GM04503 (cell line): ENCODE data around the gene RPL27.
"Not testable (repeated sequence)": the region's sequence is repeated elsewhere in the genome, so short reads cannot be mapped to it uniquely, and the experiment has no call there.

Experiments
- DNase-seq: peaks from one replicate; pipeline ENCODE4 v3.0.0-alpha.2; 2012; ENCODE audit warnings: low read depth

RPL27 gene

GRCh38 chr17:42993913-42994312 is 4.3 kb upstream of the RPL27 start:
- not testable (repeated sequence) for DNase-seq

GRCh38 chr17:42997390-42997983 is 732 bp upstream of the RPL27 start:
- DNase-seq: no peak

DNA sequence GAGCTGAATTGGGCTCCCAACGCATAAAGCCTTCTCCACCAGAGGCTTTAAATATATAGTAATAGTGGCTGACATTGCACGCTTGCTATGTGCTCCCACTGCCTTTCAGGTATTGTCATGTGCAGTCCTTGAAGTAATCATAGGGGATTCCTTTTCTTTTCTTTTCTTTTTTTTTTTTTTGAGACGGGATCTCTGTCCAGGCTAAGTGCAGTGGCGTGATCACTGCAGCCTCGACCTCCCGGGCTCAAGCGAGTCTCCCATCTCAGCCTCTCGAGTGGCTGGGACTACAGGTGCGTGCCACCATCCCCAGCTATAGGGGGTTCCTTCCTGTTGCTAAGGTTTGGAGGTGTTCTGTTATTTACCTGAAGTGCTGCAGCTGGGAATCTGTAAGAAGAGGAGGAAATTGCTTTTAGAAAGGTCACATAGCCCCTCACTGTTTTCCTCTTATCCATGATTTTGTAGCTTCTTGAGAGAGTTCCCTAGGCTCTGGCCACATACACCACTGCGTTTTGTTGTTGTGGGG is 845 bp downstream of the RPL27 start:
- no peak for DNase-seq

DNA sequence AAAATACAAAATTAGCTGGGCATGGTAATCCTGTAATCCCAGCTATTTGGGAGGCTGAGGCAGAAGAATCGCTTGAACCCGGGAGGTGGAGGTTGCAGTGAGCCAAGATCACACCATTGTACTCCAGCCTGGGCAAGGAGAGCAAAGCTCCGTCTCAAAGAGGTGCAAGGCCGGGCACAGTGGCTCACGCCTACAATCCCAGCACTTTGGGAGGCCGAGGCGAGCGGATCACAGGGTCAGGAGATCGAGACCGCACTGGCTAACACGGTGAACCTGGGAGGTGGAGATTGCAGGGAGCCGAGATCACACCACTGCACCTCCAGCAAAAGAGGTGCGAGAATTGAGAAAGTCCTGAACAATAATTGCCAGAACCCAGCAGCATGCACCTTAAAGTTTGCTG is 2.7 kb downstream of the RPL27 start:
- DNase-seq: not testable (repeated sequence)

DNA sequence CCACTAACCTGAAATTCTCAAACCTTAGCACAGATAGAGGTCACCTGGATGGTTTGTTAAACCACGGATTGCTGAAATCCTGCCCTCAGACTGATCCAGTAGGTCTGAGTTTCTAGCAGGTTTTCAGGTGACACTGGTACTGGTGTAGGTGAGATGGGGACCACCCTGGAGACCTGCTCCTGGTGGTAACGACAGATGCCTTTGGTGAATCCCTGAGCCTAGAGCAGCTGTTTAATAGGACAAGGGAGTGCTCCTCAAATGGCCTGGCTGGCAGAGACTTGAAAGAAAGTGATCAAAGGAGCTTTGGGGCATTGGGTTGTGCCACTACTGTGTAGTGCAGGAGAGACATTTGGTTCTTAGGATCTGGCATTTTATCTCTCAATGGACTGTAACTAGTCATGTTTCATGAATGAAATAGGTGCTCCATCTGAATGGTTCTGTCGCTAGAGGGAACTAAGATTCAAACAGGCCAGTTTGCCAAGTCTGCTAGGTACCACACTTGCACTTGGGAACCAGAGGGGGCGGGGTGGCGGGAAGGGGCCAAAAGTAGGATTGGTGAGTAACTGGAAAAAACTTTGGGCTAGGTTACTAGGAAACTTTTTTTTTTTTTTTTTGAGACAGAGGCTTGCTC is 5.4 kb downstream of the RPL27 start:
- DNase-seq: no peak

DNA sequence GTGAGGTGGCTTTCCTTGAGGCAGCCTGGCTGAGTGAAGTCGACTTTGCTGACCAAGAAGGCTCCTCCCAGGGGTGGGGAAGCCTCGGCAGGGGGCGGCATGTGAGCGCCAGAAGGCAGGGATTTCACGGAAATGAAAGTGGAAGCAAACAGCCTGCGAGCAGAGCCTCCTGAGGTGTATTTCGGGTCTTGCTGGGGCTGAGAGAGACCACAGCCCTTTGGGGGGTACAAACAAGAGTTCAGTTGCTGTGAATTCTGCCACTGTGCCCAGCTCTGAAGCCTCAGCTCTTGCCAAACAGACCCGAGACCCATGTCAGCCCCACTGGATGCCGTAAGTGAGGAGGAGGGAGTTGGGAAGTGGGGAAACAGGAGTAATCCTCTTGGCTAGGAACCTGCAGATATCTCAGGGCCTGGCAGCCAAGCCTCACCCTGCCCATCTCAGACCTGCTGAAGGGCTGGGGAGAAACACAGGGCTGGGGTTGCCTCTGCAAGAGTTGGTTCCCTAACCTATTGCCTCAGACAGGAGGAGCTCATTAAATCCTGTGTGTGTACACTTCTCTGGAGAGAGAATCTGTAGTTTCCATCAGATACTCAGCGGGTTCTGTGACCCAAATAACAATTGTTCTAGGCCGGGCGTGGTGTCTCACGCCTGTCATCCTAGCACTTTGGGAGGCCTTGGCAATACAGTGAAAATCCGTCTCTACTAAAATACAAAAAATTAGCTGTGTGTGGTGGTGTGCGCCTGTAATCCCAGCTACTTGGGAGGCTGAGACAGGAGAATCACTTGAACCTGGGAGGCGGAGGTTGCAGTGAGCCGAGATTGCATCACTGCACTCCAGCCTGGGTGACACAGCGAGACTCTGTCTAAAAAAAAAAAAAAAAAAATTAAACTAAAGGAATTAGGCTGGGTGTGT is 8.7 kb downstream of the RPL27 start, which contains the start of gene IFI35:
TSS of gene IFI35 (plus strand) at position 146 of the 913 bp plus-strand sequence. CDS start at position 310, 164 bp downstream.
- peak; percentile 36 for DNase-seq

DNA sequence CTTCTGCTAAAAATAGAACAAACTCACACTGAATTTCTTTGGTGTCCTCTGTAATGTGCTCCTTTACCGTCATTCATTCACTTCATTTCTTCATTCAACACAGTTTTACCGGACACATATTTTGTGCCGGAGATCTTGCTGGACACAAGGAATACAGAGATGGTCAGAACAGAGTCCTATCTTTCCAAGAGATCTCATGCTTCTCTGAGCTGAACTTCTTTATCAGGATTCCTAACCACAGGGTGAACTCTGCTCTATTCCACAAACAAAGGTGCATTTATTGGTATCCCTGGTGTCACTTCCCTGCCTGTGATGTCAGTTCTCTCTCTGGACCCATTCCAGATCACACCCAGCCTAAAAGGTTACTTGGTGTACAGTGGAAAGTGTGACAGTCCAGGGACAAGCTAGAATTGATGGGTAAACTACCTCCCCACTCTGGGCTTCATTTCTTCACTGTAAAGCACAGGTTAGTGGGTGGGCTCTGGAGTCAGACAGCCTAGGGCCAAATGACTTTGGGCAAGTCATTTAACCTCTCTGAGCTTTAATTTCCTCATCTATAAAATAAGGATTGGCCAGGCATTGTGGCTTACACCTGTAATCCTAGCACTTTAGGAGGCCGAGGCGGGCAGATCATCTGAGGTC is 12.6 kb downstream of the RPL27 start:
- DNase-seq: no peak

DNA sequence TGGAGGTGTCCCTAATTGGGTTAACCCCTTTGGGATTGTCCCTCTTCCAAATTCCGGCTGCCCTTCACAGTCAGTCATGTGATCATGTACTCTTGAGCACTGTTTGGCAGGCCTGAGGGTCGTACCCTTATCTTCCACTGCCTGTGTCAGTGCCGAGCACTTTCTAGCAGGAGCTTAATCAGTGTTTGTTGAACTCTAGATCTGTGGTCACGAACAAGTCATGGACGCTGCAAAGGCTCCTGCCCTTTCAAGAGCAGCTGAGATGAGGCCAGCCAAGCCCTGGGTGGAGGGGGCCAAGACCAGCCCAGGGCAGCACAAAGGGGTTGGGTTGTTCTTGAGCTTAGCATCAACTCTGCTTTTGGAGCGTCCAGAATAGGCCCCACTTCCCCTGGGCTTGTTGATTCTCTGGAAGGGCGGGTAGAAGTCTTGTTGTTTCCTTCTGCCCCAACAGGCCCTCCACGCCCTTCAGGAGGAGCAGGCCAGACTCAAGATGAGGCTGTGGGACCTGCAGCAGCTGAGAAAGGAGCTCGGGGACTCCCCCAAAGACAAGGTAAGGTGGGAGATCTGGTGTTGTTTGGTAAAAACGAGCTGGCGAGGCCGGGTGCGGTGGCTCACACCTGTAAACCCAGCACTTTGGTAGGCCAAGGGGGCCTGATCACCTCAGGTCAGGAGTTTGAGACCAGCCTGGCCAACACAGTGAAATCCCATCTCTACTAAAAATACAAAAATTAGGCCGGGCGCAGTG is 13.7 kb downstream of the RPL27 start:
- no peak for DNase-seq

DNA sequence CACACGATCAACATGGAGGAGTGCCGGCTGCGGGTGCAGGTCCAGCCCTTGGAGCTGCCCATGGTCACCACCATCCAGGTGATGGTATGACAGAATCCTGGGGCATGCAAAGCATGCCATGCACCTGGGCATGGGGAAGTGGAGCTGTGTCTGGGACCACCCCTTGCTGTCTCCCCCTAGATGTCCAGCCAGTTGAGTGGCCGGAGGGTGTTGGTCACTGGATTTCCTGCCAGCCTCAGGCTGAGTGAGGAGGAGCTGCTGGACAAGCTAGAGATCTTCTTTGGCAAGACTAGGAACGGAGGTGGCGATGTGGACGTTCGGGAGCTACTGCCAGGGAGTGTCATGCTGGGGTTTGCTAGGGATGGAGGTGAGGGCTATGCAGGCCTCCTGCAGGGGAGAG is 15.1 kb downstream of the RPL27 start:
- DNase-seq: no peak

GRCh38 chr17:43014020-43014648 is 15.9 kb downstream of the RPL27 start:
- no peak for DNase-seq

GRCh38 chr17:43014649-43015542 is 16.7 kb downstream of the RPL27 start:
- DNase-seq: no peak

DNA sequence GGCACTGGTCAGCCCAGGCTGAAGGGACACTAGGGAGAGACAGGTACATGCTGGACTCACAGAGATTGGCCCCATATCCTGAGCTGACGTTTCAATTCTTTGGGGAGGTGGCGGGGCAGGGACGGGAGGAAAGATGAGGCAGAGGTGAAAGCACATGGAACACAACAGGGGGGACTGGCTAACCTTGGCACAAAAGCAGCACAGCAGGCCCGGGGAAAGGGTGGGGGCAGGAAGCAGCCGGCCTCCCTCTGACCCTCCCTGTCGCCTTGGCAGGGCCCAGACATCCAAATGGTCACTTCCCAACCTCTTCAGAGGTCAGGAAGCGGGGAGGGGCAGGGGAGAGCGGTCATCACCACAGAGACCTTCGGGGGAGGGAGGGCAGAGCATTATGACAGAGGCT is 17.4 kb downstream of the RPL27 start:
- no peak for DNase-seq

DNA sequence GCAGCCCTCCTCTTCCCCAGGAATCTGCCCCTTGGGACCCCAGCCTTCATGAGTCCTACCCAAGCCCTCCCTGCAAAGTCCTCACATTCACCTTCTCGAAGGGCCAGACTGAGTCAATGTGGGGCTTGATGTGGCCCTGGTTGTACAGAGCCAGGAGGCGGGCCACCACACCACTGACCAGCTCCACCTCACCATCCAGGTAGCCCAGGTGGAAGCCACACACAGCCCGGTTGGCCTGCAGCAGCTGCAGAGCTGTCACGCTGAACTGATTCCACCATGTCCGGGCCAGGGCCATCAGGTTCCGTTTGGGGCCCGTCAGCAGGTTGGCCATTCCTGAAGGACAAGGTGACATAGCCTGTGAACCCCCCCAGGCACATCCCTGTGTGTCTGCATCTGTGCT is 18.0 kb downstream of the RPL27 start:
- DNase-seq: no peak

- no peak for DNase-seq
Measured at GRCh38 chr17:43018008-43018853, 20.0 kb downstream of the RPL27 start.

GRCh38 chr17:43018932-43019331 is 20.7 kb downstream of the RPL27 start:
- DNase-seq: no peak

GRCh38 chr17:43019418-43019817 is 21.2 kb downstream of the RPL27 start:
- no peak for DNase-seq

DNA sequence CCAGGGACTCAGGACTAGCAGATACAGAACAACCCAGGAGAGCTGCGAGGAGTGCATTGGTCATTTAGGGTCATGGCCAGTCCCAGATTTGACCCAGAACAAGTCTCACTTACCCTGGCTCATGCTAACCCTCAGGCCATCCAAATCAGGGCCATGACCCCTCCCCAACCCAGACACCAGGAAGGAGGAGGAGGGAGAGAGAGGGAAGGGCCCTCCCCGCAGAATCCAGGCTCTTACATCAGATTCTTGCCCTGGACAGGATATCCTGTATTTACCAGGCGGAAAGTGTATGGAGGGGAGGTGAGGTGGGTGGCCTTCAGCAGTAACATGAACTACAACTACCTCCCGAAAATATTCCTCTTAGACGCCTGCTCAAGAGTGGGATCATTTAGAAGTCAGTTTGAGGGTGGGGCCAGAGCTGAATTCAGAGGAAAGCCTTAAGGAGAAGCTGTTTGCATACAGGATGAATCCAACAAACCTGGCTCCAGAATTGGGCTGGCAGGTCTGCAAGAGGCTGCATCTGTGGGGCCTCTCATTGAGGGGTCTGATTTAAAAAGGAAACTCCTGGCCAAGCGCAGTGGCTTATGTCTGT is 21.9 kb downstream of the RPL27 start:
- DNase-seq: no peak
